ENCODE results near the gene CUL5. TPM values are rescaled to one million over a fixed set of nuclear protein-coding genes. Genes with fewer than 3 reads are reported as not detected.

The CUL5 gene
- total RNA-seq, 6 experiments from 2014 or later = 32.3 to 38.4 (median 36.2) TPM

DNA sequence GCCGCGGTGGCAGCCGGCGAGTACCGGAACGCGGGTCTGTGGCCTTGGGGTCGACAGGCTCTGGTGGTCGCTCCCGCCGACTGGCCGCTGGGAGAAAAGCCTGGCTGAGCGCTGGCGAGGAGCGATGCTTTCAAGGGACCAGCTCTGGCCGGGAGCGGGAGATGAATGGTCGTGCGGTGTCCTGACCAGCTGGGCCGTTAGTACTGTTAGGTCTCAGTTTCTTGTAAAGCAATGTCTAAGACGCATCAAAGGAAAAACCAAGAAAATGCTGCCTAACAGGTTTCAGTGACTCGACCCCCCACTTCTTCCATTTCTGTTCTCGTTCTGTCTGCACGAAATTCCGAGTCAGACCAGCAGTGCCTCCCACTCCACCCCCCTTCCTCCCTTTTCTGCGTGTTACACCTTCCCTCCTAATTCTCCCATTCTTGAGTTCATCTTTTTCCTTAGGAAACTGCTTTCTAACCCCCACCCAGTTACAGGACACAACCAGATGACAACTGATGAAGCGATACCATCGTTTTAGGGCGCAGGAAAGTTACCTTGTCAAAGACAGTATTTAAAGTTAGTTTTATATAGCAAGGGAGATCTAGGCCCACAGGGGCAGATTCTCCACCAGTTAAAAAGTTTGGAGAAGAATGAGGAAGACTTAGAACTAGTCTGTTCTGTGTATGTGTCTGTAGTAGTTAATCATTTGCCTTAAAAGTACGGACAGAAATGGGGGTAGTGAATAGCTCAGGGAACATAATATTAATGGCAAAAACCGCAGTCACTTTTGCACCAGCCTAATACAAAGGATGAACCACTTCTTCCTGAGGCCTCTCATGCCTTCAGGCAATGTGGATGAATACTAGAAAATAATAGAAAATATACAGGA, 1.0 kb downstream of the CUL5 start:
- peak overlapping the region; percentile 97 for H3K4me3 Mint-ChIP-seq
- peak overlapping the region; percentile 97 for H3K27ac Mint-ChIP-seq
- H3K9me3 Mint-ChIP-seq = no peaks in the 10 kb centered on the region
- TF ChIP-seq, protein P1, sequence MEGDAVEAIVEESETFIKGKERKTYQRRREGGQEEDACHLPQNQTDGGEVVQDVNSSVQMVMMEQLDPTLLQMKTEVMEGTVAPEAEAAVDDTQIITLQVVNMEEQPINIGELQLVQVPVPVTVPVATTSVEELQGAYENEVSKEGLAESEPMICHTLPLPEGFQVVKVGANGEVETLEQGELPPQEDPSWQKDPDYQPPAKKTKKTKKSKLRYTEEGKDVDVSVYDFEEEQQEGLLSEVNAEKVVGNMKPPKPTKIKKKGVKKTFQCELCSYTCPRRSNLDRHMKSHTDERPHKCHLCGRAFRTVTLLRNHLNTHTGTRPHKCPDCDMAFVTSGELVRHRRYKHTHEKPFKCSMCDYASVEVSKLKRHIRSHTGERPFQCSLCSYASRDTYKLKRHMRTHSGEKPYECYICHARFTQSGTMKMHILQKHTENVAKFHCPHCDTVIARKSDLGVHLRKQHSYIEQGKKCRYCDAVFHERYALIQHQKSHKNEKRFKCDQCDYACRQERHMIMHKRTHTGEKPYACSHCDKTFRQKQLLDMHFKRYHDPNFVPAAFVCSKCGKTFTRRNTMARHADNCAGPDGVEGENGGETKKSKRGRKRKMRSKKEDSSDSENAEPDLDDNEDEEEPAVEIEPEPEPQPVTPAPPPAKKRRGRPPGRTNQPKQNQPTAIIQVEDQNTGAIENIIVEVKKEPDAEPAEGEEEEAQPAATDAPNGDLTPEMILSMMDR (IDR thresholded peaks at IDR 0.05) = no peak
- H3K27me3 Mint-ChIP-seq (ENCODE audit: insufficient read depth) = no peaks in the 10 kb centered on the region
- H3K4me1 Mint-ChIP-seq (ENCODE audit: low read depth) = peaks cover 18% of the 10 kb centered on the region
- no peak for DNase-seq
- peaks cover 9% of the 10 kb centered on the region; the same call in 1 of the 2 replicates for H3K36me3 Mint-ChIP-seq (ENCODE audit: low read depth)

DNA sequence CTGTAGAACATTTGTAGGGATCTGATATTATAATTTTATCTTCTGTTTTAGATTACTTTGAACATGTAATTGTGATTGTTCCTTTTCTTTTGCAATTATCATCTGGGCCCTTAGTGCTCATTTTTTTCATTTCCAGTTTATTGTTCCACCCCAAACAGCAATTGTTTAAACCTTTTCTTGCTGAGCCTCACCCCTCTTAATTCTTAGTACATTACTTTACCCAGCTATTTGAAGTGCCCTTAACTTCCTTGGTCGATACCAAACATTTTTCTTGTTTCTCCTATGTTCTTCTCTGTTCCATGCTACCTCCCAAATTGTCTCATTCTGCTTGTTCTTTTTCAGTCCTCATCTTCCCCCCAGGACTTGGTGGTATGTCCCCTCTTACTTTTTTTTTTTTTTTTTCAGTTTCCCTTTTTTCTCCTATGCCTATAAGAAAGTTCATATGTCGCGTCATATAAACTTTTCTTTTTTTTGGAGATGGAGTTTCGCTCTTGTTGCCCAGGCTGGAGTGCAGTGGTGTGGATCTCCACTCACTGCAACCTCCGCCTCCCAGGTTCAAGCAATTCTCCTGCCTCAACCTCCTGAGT, 3.5 kb downstream of the CUL5 start:
- TF ChIP-seq, protein P1 (IDR thresholded peaks at IDR 0.05) = no peak
- Mint-ChIP-seq H3K36me3 (ENCODE audit: low read depth) (peaks cover 9% of the 10 kb centered on the region), H3K4me1 (ENCODE audit: low read depth) (peaks cover 32% of the 10 kb centered on the region), H3K27ac (no peak overlapping the region), H3K27me3 (ENCODE audit: insufficient read depth) (no peaks in the 10 kb centered on the region), H3K4me3 (no peak overlapping the region), H3K9me3 (no peaks in the 10 kb centered on the region)
- DNase-seq = no peak

DNA sequence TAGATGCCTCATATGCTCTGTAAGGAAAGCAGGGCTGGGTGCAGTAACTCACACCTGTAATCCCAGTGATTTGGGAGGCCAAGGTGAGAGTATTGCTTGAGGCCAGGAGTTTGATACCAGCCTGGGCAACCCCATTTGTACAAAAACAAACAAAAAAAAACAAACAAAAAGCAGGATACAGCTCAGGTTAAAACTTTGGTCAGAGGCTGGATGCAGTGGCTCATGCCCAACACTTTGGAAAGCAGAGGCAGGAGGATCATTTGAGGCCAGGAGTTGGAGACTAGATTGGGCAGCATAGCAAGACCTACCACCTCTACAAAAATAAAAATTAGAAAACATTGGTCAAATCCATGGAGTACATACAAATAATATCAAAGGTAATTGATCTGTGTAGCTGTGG, 7.9 kb downstream of the CUL5 start:
- TF ChIP-seq, protein P1 (IDR thresholded peaks at IDR 0.05) = no peak
- peaks cover 29% of the 10 kb centered on the region for H3K4me1 Mint-ChIP-seq (ENCODE audit: low read depth)
- H3K36me3 Mint-ChIP-seq (ENCODE audit: low read depth) = no peaks in the 10 kb centered on the region; the same call in 1 of the 2 replicates
- no peaks in the 10 kb centered on the region for H3K27me3 Mint-ChIP-seq (ENCODE audit: insufficient read depth)
- H3K27ac Mint-ChIP-seq = no peak overlapping the region
- H3K4me3 Mint-ChIP-seq = no peak overlapping the region
- H3K9me3 Mint-ChIP-seq = no peaks in the 10 kb centered on the region
- DNase-seq = no peak

DNA sequence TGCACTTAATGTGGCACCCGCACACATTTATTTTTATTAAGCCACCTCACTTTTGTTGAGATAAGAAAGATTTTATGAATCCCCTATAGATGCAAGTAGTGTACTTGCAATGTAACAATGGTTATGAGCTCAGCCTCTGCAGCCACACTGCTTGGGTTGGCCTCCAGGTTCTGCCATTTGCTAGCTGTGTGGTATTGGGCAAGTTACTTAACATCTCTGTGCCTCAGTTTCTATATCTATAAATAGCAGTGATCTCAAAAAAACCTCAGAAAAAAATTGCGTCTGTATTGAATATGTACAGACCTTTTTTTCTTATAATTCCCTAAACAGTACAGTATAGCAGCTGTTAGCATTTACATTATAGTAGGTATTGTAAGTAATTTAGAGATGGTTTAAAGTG, 10.0 kb downstream of the CUL5 start:
- Mint-ChIP-seq H3K9me3 (no peaks in the 10 kb centered on the region), H3K4me1 (ENCODE audit: low read depth) (peaks cover 36% of the 10 kb centered on the region), H3K4me3 (no peak overlapping the region), H3K27ac (no peak overlapping the region), H3K36me3 (ENCODE audit: low read depth) (no peaks in the 10 kb centered on the region; the same call in 1 of the 2 replicates), H3K27me3 (ENCODE audit: insufficient read depth) (no peaks in the 10 kb centered on the region)
- TF ChIP-seq, protein P1 (IDR thresholded peaks at IDR 0.05) = no peak
- DNase-seq = no peak

DNA sequence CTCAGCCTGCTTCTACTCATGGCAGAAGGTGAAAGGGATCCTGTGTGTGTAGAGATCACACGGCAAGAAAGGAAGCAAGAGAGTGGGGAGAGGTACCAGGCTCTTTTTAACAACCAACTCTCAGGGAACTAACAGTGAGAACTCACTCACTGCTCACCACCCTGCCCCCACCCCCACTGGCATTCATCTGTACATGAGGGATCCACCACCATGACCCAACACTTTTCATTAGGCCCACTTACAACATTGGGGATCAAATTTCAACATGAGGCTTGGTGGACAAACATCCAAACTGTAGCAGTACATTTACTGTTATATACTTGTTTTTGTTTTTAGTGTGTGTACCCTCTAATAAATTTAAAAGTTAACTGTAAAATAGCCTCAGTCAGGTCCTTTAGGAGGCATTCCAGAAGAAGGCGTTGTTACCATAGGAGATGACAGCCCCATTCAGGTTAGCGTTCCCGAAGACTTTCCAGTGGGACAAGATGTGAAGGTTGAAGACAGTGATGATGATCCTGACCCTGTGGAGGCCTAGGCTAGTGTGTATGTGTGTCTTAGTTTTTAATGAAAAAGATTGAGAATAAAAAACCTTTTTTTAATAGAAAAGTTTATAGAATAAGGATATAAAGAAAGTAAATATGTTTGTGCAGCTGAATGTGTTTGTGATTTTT, 11.3 kb downstream of the CUL5 start:
- Mint-ChIP-seq H3K4me3 (no peak overlapping the region), H3K9me3 (no peaks in the 10 kb centered on the region), H3K4me1 (ENCODE audit: low read depth) (peaks cover 38% of the 10 kb centered on the region), H3K27ac (peak overlapping the region; percentile 14), H3K27me3 (ENCODE audit: insufficient read depth) (no peaks in the 10 kb centered on the region), H3K36me3 (ENCODE audit: low read depth) (no peaks in the 10 kb centered on the region; the same call in 1 of the 2 replicates)
- TF ChIP-seq, protein P1 (IDR thresholded peaks at IDR 0.05) = no peak
- no peak for DNase-seq
